GM19455 (cell line): ENCODE results near the gene PJA1.

Experiments used
- ATAC-seq: cut with Tn5 transposase; IDR thresholded peaks from one replicate; pipeline ENCODE4 v1.9.1; 2021; ENCODE audit not compliant: unreplicated experiment

Gene PJA1, protein sequence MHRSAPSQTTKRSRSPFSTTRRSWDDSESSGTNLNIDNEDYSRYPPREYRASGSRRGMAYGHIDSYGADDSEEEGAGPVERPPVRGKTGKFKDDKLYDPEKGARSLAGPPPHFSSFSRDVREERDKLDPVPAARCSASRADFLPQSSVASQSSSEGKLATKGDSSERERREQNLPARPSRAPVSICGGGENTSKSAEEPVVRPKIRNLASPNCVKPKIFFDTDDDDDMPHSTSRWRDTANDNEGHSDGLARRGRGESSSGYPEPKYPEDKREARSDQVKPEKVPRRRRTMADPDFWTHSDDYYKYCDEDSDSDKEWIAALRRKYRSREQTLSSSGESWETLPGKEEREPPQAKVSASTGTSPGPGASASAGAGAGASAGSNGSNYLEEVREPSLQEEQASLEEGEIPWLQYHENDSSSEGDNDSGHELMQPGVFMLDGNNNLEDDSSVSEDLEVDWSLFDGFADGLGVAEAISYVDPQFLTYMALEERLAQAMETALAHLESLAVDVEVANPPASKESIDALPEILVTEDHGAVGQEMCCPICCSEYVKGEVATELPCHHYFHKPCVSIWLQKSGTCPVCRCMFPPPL

DNA sequence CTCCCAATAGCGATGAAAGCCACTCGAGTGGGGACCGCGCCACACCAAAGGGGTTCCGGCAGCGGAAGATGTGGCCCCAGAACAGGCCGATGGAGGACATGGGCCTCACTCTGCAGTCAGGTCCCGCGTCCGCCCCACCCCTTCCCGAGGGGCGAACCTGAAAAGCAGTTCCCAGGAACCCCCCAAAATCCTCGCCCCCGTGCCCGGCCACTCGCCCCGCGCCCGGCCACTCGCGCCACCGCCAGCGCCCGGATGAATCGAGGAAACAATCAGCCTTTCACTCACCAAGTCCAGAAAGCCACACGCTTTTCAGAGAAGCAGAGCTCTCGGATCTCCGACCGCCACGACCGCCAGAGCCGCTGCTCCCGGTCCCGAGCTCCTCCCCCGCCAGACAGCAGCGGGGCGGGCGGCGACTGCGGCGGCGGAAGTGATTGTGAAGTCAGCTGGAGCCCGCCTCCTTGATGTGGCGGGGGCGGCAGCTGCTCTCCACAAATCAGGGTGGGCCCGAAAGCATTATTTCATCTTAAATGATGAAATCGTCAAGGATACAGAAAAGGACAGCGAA lies at the start of gene PJA1:
TSS of gene PJA1 (minus strand) at position 367 of the 565 bp plus-strand sequence. CDS start 2,380 bp downstream, outside the sequence.
- ATAC-seq = peak; percentile 93

DNA sequence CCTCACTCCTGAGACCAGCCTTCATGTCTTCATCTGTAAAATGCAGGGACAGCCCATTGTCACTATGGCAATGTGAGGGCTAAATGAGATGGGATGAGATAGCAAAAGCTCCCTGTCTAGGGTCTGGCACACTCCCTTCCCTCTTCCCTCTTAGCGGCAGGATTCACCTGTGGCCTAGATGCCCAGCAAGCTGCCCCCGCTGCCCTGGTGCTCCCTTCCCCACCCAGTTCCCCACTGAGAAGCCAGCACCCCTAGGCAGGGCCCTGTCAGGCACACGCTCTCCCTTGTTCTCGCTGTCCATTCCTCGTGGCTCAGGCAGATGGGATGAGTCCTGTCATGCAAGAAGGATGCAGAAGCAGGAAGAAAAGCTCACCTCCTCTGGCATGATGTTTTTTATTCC lies 49.2 kb upstream of the PJA1 start:
- ATAC-seq = no peak

DNA sequence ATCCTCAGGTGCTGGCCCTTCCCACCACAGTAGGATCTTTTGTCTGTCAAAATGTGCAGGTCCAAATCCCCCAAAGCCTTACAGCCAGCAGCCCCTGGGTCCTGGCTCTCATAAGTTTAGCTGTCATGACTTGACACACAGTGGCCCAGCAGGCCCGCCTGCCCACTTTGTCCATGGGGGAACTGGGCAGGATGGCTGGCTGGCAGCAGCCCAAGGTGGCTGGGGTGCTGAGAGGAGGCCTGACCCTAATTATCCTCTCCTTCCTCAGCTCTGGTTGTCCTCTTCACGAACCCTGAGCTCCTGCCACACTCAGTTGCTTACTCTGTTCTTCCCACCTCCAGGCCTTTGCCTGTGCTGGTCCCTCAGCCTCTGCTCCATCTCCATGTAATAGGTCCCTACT lies 46.4 kb upstream of the PJA1 start:
- ATAC-seq = no peak

DNA sequence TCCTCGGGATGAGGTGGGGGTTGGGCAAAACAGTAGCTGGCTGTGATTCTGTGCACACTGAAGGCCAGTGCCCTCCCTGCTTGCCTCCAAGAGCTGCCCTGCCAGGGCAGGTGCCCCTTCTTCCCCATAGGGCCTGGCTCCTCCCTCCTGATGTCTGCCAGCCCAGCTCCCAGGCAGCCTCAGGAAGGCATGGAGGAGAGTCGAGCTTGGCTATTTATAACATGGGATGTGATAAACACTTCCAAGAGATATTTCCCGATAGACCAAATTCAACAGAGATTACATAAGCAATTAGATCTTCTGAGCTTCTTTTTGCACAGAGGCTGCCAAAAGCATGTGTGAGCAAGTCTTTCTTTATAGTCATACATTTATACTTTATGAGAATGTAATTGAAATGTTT lies 45.3 kb upstream of the PJA1 start:
- ATAC-seq = no peak

DNA sequence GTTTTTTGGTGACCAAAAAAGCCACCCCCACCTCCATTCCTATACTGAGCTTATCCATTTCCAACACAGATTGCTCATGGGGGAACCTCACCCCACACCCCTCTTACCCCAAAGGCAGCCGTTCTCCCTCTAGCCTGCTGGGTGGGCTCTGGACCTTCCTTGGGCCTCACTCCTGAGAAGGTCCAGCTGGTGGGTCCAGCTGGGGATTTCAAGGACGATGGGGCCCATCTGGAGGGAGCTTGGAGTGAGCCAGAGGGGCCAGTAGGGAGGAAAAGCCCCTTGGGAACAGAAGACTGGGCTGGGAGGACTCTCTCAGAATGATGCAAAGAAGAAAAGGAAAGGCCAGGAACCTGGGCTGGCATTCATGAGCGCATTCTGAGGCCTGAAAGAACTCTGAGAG lies 42.0 kb upstream of the PJA1 start:
- no peak for ATAC-seq

DNA sequence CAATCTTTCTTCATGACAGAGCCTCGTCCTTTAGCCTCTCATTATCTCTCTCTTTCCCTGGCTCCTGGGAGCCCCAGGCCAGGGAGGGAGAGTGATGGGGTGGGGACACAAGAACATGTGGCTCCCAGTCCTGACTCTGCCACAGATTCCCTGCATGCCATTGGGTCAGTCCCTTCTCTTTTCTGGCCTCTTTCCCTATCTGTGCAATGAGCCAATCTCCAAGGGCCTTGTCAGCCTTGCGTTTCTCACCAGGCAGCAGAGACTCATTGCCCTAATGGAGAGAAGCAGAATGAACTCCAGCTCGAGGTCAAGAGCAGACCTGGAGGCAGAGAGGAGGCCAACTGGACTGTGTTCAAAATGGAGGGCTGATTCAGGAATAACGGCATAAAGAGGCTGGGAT lies 38.4 kb upstream of the PJA1 start:
- no peak for ATAC-seq

DNA sequence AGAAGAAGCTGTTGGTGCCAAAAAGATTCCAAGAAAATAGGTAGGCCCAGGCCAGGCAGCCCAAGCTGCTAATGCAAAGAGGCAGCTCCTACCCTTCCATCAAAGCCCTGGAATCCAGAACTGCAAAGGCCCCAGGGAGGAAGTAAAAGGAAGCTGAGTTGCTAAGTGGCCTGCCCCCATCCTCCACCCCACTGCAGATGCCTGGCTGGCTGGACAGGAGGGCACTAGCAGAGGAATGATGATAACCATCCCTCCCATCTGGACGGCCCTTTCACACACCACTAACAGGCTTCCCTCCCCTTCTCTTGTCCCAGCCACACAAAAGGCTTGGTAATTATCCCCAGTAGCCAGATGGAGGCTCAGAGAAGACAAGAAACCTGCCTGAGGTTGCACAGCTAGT lies 32.4 kb upstream of the PJA1 start:
- ATAC-seq = no peak

DNA sequence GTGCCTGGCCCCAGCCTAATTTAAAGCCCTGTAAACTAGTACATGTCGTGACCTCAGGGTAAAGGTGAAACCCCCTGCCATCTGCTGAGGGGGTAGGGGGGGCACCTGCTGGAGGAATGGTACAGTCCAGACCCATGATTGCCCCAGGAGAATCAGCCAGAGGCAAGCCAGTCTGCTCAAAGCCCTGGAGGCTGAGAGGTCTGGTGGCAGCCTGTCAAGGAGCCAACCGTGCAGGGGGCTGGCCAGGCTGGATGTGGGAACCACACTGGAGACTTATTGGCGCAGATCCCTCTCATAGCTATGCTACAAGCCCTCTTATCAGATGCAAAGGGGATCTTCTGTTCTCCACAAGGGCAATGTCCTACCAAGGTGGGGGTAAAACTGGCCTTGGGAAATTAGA lies 31.4 kb upstream of the PJA1 start:
- no peak for ATAC-seq

DNA sequence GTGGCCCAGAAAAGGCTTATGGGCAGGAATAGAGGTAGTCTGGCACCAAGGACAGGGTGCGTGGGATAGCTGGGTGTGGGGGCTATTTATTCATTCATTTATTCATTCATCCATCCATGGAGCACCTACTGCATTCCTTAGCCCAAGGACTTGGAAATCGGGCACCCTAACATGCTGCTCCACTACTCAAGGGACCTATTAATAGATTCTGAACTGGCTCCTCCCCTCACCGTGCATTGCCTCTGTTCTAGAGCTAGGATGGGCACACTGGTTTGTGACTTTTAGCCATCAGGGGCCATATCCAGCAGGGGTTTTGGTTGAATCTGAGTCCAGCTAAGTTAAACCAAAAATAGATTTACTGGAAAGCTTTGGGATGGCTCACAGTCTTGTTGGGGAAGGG lies 30.6 kb upstream of the PJA1 start:
- ATAC-seq = no peak

DNA sequence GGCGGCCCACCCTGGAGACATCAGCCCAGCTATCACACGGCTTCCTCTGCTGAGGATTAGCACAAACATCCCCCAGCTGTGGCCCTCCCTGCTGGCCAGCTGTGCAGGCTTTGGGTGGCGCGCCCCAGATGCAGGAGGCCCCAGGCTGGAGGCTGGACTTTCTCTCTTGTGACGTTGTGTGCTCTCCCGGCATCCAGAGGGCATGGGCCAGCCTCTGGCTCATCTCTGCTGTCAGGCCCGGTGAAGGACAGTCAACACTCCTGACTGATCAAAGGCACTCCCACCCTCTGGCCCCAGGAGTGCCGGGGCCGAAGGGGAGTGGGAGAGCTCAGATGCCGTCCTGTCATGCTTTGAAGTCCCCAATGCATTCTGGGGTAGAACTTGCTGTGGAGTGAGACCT lies 29.9 kb upstream of the PJA1 start:
- no peak for ATAC-seq

DNA sequence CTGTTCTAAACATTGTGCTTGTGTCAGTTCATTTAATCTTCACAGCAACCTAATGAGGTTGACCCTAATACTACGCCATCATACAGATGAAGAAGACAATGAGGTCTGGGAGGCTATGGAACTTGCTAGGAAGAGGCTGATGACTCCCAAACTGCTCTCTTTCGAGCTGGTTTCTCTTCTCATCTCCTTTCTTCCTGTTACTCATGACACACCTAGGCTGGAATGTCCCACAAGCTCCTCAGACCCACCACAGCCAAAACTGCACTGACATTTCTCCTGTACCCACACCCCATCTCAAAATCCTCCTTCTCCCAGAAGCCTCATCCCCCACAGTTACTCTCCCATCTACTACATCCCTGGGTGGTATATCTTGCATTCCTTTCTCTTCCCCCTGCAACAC lies 27.4 kb upstream of the PJA1 start:
- ATAC-seq = no peak

DNA sequence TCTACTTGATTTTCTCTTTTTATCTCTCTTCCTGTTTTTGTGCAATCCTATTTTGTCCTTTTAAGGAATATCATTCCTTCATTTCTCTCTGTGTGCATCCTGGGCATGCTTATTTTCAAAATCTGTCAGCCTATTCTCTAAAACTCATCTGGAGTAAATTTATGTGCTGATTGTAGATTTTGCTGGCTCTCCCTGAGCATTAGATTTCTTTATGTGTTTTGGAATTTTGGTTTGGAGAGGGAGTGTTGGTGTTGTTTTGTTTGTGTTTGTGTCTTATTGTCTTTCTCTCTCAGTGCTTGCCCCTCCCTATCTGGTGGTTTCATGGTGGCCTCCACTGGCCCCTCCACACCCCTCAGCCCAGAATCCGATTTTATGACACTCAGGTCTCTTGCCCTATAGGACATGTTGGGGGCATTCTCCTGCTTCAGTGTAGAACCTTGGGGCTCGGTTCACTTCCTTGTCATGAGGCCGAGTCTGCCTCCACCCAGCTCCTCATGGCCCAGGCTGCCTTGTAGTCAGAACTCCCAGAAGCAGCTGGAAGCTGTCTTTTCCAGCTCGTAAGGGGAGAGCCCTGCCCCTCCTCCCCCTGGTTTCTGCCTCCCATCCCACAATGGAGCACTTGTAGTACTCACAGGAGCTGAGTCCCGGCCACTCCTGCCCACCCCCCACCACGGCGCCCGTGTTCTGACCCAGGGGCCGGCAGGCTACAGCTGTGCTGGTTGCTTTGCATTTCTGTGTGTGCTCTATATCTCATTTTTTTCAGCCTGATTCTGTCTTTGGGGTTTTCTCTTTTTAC lies 24.5 kb upstream of the PJA1 start:
- no peak for ATAC-seq

DNA sequence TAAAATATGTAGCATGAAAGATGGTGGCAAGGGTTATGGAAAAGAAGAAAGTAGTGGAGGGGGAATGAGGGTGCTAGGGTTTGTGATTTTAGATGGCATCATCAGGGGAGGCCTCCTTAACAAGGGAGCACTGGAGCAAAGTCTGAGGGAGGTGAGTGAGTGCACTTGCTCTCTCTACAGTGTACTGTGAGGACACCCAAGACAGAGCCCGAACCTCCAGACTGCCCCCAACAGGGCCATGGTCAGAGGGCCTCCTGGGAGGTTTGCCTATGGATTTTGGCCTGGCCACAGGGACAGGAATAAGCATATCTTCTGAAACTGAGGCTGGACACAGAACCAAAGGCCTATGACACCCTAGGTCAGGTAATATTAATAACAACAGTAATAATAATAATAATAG lies 21.4 kb upstream of the PJA1 start:
- ATAC-seq = no peak

DNA sequence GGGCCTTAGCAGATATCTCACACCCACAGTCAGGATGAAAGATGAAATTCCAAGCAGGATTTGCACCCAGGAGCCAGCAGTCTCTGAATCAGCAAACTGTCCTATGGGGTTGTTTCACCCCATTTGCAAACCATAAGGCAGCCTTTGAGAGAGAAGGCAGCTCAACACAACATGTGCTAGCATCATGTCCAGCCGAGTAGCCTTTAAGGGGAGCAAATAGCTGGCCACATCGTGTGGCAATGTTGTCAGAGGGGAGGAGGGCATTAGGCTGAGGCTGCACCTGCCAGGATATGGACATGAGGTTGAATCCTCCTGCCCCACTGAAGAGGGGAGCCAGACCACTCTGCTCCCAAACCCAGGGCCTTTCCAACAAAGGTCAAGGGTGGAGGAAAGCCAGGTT lies 20.6 kb upstream of the PJA1 start:
- ATAC-seq = no peak

DNA sequence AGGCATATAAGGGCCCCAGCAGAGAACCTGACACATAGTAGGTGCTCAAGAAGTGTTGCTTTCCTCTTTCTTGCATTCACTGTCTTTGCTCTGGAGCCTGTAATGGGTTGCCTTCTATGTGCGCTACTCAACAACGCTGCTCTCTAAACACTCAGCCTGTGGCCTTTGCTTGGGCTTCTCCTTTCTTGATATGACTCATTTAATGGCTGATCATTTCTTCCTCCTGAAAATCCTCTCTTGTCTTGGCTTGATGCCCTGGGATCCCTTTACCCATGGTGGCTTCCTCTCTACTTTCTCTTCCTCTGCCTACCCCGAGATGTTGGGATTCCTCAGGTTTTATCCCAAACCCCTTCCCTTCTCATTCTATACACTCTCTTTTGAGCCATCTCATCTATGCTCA lies 19.9 kb upstream of the PJA1 start:
- ATAC-seq = no peak

DNA sequence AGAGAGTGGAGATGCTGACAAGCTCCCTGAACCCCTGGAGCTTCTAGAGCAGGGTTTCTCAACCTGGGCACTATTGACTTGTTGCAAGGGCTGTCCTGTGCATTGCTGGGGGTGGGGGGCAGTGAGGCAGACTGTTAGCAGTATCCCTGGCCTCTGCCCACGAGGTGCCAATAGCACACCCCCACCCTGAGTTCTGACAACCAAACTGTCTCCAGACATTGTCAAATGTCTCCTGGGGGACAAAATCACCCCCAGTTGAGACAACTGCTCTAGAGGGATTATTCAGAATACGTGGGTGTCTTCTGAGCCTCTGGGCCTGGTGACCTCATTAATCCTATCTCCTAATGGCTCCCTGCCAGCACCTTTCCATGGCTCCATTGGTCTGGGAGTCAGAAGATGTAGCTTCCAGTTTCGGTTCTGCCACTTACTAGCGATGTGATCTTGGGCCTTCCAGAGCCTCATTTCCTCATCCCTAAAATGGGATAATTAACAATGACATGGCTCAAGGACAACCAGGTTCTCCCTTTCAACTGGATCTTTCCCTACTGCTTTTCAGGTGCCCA lies 17.6 kb upstream of the PJA1 start:
- ATAC-seq = no peak

DNA sequence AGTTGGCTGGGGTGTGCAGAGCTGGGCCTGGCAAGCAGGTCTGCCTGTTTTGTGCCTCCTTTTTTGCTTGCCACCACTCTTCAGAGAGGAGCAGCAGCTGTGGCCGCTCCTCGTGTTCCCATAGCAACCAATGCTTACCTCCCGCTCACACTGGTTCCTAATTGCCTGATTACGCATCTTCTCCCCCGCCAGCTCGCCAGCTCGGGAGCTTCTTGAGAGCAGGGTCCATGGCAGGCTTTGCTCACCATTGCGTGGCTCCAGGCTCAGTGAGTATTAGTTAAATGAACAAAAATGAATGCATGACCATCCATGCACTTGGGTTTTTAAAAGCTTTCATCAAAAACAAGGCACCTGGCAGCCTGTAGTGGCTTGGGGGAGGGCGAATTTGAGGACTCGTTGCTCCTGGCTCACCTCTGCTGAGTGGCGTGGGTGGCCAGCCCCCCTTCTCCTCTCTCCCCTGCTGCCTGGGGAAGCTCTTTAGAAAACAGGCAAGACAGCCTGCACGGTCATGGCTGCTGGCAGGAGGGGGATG lies 14.2 kb upstream of the PJA1 start:
- ATAC-seq = no peak

DNA sequence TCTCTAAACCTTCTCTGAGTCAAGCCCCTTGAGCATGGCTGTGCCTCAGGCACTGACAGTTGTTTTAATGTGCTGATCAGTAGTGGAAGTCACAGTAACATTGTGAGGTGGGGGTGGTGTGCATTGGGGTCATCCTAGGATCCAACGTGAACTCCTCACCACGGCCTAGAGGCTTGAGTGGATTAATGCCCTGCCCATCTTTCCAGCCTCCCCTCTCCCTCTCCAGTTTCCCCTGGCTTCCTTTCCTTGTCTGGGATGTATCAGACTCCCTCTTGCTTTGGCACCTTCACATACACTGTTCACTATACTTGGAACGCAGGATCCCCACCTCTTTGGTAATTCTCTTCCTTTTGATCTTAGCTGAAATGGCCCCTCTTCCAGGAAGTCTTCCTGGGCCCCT lies 13.3 kb upstream of the PJA1 start:
- no peak for ATAC-seq

DNA sequence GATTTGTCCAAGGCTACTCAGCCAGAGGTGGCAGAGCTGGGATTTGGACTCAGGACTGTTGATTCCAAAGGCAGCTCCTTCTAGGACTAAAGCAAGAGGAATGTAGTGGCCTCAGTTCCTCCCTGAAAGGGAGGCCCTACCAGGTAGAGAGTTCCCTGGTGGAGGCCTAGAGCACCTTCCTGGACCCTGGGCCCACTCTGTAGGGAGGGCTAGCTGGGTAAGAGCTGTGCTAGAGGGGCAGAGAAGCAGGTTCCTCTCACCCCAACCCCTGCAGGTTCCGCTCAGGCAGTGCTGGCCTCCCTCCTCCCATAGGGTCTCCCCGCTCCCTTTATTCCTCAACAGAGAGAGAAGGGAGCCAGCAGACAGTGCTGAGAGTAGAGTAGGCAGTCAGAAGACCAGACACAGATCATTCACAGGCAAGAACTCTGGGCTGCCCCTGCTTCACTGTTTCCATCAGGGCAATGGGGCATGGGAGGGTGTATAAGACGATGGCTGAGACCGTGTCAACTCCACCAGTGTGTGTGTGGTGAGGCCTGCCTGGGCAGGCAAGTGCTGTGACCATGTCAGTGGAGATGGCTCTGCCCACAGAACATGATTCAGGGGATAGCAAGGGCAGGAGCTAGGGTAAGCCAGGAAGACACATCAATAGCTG lies 12.4 kb upstream of the PJA1 start:
- ATAC-seq = no peak

DNA sequence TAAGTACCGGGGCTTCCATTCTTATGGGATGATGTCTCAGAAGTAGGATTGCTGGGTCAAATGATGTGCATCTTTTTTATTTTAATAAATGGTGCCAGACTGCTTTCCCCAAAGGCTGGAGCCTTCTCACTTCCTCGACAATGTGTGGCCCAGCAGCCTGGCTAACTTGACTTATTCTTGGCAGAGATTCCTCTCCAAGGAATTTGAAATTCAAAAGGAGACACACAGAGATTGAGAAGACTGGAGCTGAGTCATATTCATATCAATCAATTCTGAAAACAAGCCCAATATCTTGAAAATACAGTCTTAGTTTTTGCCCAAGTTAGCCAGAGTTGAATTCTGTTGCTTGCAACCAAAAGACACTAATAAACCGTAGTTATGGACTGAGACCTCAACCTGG lies 10.8 kb upstream of the PJA1 start:
- ATAC-seq = no peak

DNA sequence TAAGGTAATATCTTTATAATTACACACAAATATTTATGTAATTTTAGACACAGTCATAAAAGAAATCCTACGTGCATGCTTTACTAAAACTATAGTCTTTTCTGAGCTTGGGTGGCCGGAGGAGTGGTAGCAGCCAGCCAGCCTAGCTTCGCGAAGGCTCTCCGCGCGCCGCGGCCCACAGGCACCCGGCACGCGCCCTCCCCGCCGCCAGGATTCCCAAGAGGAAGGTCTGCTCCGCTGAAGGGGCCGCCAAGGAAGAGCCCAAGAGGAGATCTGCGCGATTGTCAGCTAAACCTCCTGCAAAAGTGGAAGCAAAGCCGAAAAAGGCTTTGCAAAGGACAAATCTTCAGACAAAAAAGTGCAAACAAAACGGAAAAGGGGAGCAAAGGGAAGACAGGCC lies 8.7 kb upstream of the PJA1 start:
- ATAC-seq = no peak
